ENCODE measurements around the gene BGLAP.

DNA sequence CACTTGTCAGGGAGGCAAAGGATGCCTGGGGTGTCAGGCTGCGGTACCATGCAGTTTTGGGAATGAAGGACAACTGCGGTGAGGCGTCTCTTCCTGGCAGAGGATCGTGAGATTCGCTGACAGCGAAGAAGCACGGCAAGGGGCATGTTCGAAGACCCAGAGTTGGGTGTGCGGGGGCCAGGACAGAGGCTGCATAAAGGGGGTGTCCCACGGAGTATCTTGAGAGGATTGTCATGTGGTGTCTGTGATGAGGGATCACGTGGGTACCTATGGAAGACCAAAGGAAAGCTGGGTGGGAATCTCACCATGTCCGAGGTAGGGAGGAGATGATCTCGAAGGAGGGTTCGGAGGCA, 47.7 kb upstream of the BGLAP start:
- TF ChIP-seq, protein P1, sequence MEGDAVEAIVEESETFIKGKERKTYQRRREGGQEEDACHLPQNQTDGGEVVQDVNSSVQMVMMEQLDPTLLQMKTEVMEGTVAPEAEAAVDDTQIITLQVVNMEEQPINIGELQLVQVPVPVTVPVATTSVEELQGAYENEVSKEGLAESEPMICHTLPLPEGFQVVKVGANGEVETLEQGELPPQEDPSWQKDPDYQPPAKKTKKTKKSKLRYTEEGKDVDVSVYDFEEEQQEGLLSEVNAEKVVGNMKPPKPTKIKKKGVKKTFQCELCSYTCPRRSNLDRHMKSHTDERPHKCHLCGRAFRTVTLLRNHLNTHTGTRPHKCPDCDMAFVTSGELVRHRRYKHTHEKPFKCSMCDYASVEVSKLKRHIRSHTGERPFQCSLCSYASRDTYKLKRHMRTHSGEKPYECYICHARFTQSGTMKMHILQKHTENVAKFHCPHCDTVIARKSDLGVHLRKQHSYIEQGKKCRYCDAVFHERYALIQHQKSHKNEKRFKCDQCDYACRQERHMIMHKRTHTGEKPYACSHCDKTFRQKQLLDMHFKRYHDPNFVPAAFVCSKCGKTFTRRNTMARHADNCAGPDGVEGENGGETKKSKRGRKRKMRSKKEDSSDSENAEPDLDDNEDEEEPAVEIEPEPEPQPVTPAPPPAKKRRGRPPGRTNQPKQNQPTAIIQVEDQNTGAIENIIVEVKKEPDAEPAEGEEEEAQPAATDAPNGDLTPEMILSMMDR (IDR thresholded peaks at IDR 0.05): no peak
- TF ChIP-seq POLR2A (IDR thresholded peaks at IDR 0.05): no peak

All from body of pancreas (tissue), 4 donors.